ENCODE results near the gene HDAC4.

DNA sequence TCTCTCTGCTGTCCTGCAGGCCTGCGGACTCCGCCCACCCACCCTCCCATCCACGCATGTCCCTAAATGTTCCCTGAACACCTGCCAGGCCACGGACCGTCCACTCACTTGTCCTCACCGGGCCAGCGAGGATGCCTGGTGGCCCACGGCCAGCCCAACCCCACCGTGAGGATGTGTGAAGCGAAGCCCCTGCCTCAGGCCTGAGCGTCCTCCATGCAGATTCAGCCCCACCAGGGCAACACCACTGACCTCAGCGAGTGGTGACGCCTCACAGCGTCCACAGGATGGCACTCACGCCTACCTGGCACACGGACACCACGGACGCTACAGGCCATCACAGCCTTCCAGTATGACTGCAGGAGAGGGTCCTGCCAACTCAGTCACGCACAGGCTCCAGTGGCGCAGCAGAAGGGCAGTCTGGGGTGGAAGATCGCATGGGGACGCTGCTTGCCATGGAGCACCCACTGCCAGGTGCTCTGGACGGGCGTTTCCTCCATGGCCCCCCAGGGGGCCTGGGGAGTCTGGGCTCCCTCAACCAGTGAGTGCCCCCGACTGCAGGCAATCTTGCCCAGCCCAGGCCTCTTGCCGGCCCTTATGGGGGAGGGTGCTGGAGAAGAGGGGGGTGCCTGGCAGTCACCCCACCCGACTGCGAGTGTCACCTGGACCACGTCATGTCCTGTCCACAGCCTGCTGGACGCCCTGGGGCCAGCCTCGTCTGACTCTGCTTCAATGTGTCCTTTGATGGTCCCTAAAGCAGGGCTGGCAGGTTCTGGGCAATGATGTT, 25.4 kb downstream of the HDAC4 start:
- TF ChIP-seq, protein P1, sequence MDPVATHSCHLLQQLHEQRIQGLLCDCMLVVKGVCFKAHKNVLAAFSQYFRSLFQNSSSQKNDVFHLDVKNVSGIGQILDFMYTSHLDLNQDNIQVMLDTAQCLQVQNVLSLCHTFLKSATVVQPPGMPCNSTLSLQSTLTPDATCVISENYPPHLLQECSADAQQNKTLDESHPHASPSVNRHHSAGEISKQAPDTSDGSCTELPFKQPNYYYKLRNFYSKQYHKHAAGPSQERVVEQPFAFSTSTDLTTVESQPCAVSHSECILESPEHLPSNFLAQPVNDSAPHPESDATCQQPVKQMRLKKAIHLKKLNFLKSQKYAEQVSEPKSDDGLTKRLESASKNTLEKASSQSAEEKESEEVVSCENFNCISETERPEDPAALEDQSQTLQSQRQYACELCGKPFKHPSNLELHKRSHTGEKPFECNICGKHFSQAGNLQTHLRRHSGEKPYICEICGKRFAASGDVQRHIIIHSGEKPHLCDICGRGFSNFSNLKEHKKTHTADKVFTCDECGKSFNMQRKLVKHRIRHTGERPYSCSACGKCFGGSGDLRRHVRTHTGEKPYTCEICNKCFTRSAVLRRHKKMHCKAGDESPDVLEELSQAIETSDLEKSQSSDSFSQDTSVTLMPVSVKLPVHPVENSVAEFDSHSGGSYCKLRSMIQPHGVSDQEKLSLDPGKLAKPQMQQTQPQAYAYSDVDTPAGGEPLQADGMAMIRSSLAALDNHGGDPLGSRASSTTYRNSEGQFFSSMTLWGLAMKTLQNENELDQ (CRISPR knock-in tag; IDR thresholded peaks at IDR 0.05; ENCODE audit: borderline replicate concordance): no peak
- TF ChIP-seq CBX3 (IDR thresholded peaks at IDR 0.05; ENCODE audit: borderline replicate concordance in 1 of 2, low read length in 2 of 2): no peak
- TF ChIP-seq POLR2A (conservative IDR thresholded peaks at IDR 0.05): no peak
